Common myeloid progenitor, CD34-positive (primary cell): ENCODE measurements around the gene MTHFD1.

ENCODE experiments used
- CTCF ChIA-PET: fragments of 350-600 bp; sonication (Branson Sonifier 250); formaldehyde crosslinking; loops from one replicate; lab custom pipeline; 2021; ENCODE audit warnings: antibody characterized with exemption; lab: Charles Lee
- POLR2A ChIA-PET: fragments of 350-600 bp; sonication (Branson Sonifier 250); formaldehyde crosslinking; loops from one replicate; lab custom pipeline; 2021; ENCODE audit warnings: antibody characterized with exemption; lab: Charles Lee
- DNase-seq, 3 donors: peaks; one replicate each; pipeline versions ENCODE4 v3.0.0 to v3.0.0-alpha.2; 2013
- H3K27ac ChIP-seq, 2 experiments: 1 replicate in 1 of 2; 2 replicates in 1 of 2; pipeline ENCODE4 v1.7.0; 2013; ENCODE audit warnings: inconsistent platforms in 2 of 2, low read length in 2 of 2, mild to moderate bottlenecking in 2 of 2, low read depth in 1 of 2, moderate library complexity in 1 of 2; ENCODE audit not compliant: severe bottlenecking in 2 of 2, insufficient read depth in 1 of 2, poor library complexity in 1 of 2
- H3K27me3 ChIP-seq, 5 experiments: replicated peaks in 2 of 5; 1 replicate in 3 of 5; 2 replicates in 2 of 5; pipeline versions ENCODE4 v1.6.1 to v1.7.0; 2013; ENCODE audit warnings: low read length in 4 of 5, mild to moderate bottlenecking in 2 of 5, moderate library complexity in 2 of 5, inconsistent platforms in 1 of 5; ENCODE audit not compliant: insufficient read depth in 5 of 5, control insufficient read depth in 4 of 5
- H3K36me3 ChIP-seq, 4 experiments: 1 replicate in 2 of 4; 2 replicates in 2 of 4; pipeline versions ENCODE4 v1.6.1 to v1.7.0; 2013; ENCODE audit warnings: low read length in 3 of 4, control low read depth in 1 of 4, mild to moderate bottlenecking in 1 of 4; ENCODE audit not compliant: control insufficient read depth in 4 of 4, insufficient read depth in 4 of 4
- H3K4me1 ChIP-seq, 4 experiments: 1 replicate in 3 of 4; 2 replicates in 1 of 4; pipeline versions ENCODE4 v1.6.1 to v1.7.1; 2013; ENCODE audit warnings: low read length in 3 of 4, mild to moderate bottlenecking in 3 of 4, control low read depth in 1 of 4, inconsistent platforms in 1 of 4, moderate library complexity in 1 of 4; ENCODE audit not compliant: control insufficient read depth in 4 of 4, insufficient read depth in 4 of 4; ENCODE audit errors: control extremely low read depth in 1 of 4
- H3K4me3 ChIP-seq, 7 experiments: 1 replicate in 4 of 7; 2 replicates in 3 of 7; pipeline versions ENCODE4 v1.5.1 to v1.7.0; 2013; ENCODE audit warnings: mild to moderate bottlenecking in 7 of 7, low read length in 6 of 7, moderate library complexity in 6 of 7, inconsistent platforms in 2 of 7, low read depth in 2 of 7, control low read depth in 1 of 7; ENCODE audit not compliant: insufficient read depth in 4 of 7, control insufficient read depth in 1 of 7; ENCODE audit errors: extremely low read depth in 1 of 7
- H3K9me3 ChIP-seq, 5 experiments: 1 replicate in 4 of 5; 2 replicates in 1 of 5; pipeline versions ENCODE4 v1.6.1 to v1.7.1; 2013; ENCODE audit warnings: low read length in 4 of 5, mild to moderate bottlenecking in 2 of 5, inconsistent platforms in 1 of 5, low read depth in 1 of 5, moderate library complexity in 1 of 5; ENCODE audit not compliant: control insufficient read depth in 4 of 5, insufficient read depth in 2 of 5; ENCODE audit errors: control extremely low read depth in 1 of 5
- WGBS: methylation state at CpG from one replicate; pipeline ENCODE4 v1.1.5; 2013; ENCODE audit not compliant: insufficient coverage; 5-methylcytosine and 5-hydroxymethylcytosine counted together

Gene MTHFD1

GRCh38 chr14:64475585-64476273, 87.6 kb downstream of the MTHFD1 start:
- no peaks in the 10 kb centered on the region for H3K27me3 ChIP-seq
- POLR2A ChIA-PET = no interaction called here
- 100% methylated on average over 2 of the region's 8 CpGs for WGBS
- H3K27ac ChIP-seq = no peak overlapping the region
- peaks cover 0 to 6% (median 3%) of the 10 kb centered on the region in 4 experiments for H3K36me3 ChIP-seq
- no peak overlapping the region for H3K4me3 ChIP-seq
- CTCF ChIA-PET = interaction anchor here (0.8 to 7.3 kb wide), 5 partner anchors 10 to 131 kb away, joined by 3 to 66 read pairs (median 9); no protein-coding TSS in a partner anchor
- H3K4me1 ChIP-seq = no peaks in the 10 kb centered on the region
- no peak for DNase-seq
- H3K9me3 ChIP-seq = no peaks in the 10 kb centered on the region

- POLR2A ChIA-PET = no interaction called here
- WGBS = 98% methylated on average over 6 of the region's 8 CpGs
- CTCF ChIA-PET = interaction anchor here (0.8 to 7.3 kb wide), 5 partner anchors 9 to 132 kb away, joined by 3 to 66 read pairs (median 9); no protein-coding TSS in a partner anchor
- H3K4me1 ChIP-seq = no peaks in the 10 kb centered on the region
- H3K36me3 ChIP-seq = peaks cover 0 to 6% (median 3%) of the 10 kb centered on the region in 4 experiments
- DNase-seq = no peak
- H3K4me3 ChIP-seq = no peak overlapping the region
- no peaks in the 10 kb centered on the region for H3K9me3 ChIP-seq
- H3K27me3 ChIP-seq = no peaks in the 10 kb centered on the region
- no peak overlapping the region for H3K27ac ChIP-seq
Measured at GRCh38 chr14:64476438-64476837, 88.3 kb downstream of the MTHFD1 start.

- Histone ChIP-seq H3K4me3 (no peak overlapping the region), H3K27me3 (no peaks in the 10 kb centered on the region), H3K4me1 (no peaks in the 10 kb centered on the region), H3K36me3 (peaks cover 0 to 6% (median 3%) of the 10 kb centered on the region in 4 experiments), H3K9me3 (no peaks in the 10 kb centered on the region), H3K27ac (no peak overlapping the region)
- ChIA-PET POLR2A (no interaction called here), CTCF (interaction anchor here (0.9 to 7.3 kb wide), 20 partner anchors 9 to 175 kb away, joined by 3 to 66 read pairs (median 6); partner anchors contain the start of gene AKAP5)
- peak; percentile 30 to 63 (median 42) for DNase-seq
Measured at GRCh38 chr14:64478634-64479250, 90.6 kb downstream of the MTHFD1 start.

- Histone ChIP-seq H3K27ac (no peak overlapping the region), H3K36me3 (peaks cover 6 to 32% (median 26%) of the 10 kb centered on the region in 4 experiments), H3K4me3 (no peak overlapping the region), H3K9me3 (no peaks in the 10 kb centered on the region), H3K4me1 (no peaks in the 10 kb centered on the region), H3K27me3 (no peaks in the 10 kb centered on the region)
- ChIA-PET POLR2A (no interaction called here), CTCF (interaction anchor here (1.0 to 3.6 kb wide), 4 partner anchors 10 to 26 kb away, joined by 3 to 14 read pairs (median 3); no protein-coding TSS in a partner anchor)
- 100% methylated on average over 1 of the region's 5 CpGs for WGBS
- DNase-seq = no peak
Measured at GRCh38 chr14:64488590-64489099, 100.5 kb downstream of the MTHFD1 start.

GRCh38 chr14:64491637-64492036, 103.5 kb downstream of the MTHFD1 start:
- H3K27ac ChIP-seq = no peak overlapping the region
- H3K4me3 ChIP-seq = no peak overlapping the region
- H3K4me1 ChIP-seq = no peaks in the 10 kb centered on the region
- peaks cover 8 to 35% (median 27%) of the 10 kb centered on the region in 4 experiments for H3K36me3 ChIP-seq
- ChIA-PET CTCF (interaction anchor here (1.5 to 3.6 kb wide), 4 partner anchors 10 to 68 kb away, joined by 3 to 14 read pairs (median 5); no protein-coding TSS in a partner anchor), POLR2A (no interaction called here)
- H3K9me3 ChIP-seq = no peaks in the 10 kb centered on the region
- no peak for DNase-seq
- 100% methylated on average over 1 of the region's 2 CpGs for WGBS
- no peaks in the 10 kb centered on the region for H3K27me3 ChIP-seq

GRCh38 chr14:64493455-64493854, 105.3 kb downstream of the MTHFD1 start:
- ChIA-PET POLR2A (interaction anchor here (0.6 to 0.9 kb wide), 2 partner anchors 10 to 45 kb away, joined by 4 to 5 read pairs; no protein-coding TSS in a partner anchor), CTCF (interaction anchor here (1.0 to 1.1 kb wide), 3 partner anchors 8 to 17 kb away, joined by 3 to 6 read pairs (median 5); no protein-coding TSS in a partner anchor)
- H3K27ac ChIP-seq = no peak overlapping the region
- peaks cover 4 to 19% (median 16%) of the 10 kb centered on the region in 4 experiments for H3K36me3 ChIP-seq
- no peak for DNase-seq
- no peaks in the 10 kb centered on the region for H3K4me1 ChIP-seq
- no CpG with 5 or more reads among the region's 3 CpGs for WGBS
- no peaks in the 10 kb centered on the region for H3K9me3 ChIP-seq
- H3K27me3 ChIP-seq = no peaks in the 10 kb centered on the region
- H3K4me3 ChIP-seq = no peak overlapping the region
